Loucy (cell line): ENCODE results near the gene CCDC158.

Experiments
- CTCF ChIP-seq: fragments of 200-600 bp; sonication (generic); conservative IDR thresholded peaks from 2 replicates; pipeline ENCODE4 v1.5.1; 2014; ENCODE audit warnings: mild to moderate bottlenecking, antibody characterized with exemption, low read length
- EZH2phosphoT487 ChIP-seq: fragments of 200-600 bp; IDR thresholded peaks from 2 replicates; pipeline ENCODE4 v1.6.1; 2018; ENCODE audit warnings: antibody characterized with exemption, mild to moderate bottlenecking, moderate library complexity, borderline replicate concordance

GRCh38 chr4:76463568-76463967 is 42.6 kb upstream of the CCDC158 start:
- TF ChIP-seq CTCF (no peak), EZH2phosphoT487 (no peak)
